ENCODE data around the gene PCNT. TPM values are rescaled to one million over a fixed set of nuclear protein-coding genes. Genes with fewer than 3 reads are reported as not detected.

PCNT gene
- total and polyA plus RNA-seq, 2 of the 4 experiments (the other 2 are of a cell fraction), result 10.0 to 19.4 TPM

GRCh38 chr21:46393941-46394594, 70.1 kb downstream of the PCNT start:
- 91% methylated on average over 18 of the region's 27 CpGs; no CpG with 5 or more reads in 1 of the 2 experiments for WGBS, 2 experiments (ENCODE audit: extremely low coverage in 2 of 2, insufficient read length in 1 of 2)
- TF ChIP-seq CEBPB (IDR thresholded peaks at IDR 0.05; ENCODE audit: low read depth, low read length) (no peak), NFE2L2 (IDR thresholded peaks at IDR 0.05; ENCODE audit: low read depth, low read length) (no peak), USF2 (IDR thresholded peaks at IDR 0.05; ENCODE audit: low read depth, low read length) (no peak), RAD21 (IDR thresholded peaks at IDR 0.05; ENCODE audit: low read length) (no peak), SMC3 (IDR thresholded peaks at IDR 0.05; ENCODE audit: low read depth, low read length) (no peak), BHLHE40 (IDR thresholded peaks at IDR 0.05; ENCODE audit: low read depth, low read length) (no peak), POLR2A (IDR thresholded peaks at IDR 0.05; ENCODE audit: low read depth, low read length) (no peak), ELK1 (IDR thresholded peaks at IDR 0.05; ENCODE audit: borderline replicate concordance, low read depth, low read length) (no peak), CHD1 (IDR thresholded peaks at IDR 0.05; ENCODE audit: low read depth, low read length) (no peak), MXI1 (IDR thresholded peaks at IDR 0.05; ENCODE audit: borderline replicate concordance, low read depth, low read length) (no peak), MAZ (IDR thresholded peaks at IDR 0.05; ENCODE audit: borderline replicate concordance, low read depth, low read length) (no peak), RCOR1 (IDR thresholded peaks at IDR 0.05; ENCODE audit: insufficient replicate concordance, low read length) (no peak), CTCF (conservative IDR thresholded peaks at IDR 0.05; ENCODE audit: low read depth, low read length) (no peak), MAFK (IDR thresholded peaks at IDR 0.05; ENCODE audit: low read depth, low read length) (no peak)
- Histone ChIP-seq H4K5ac (ENCODE audit: low read depth, low read length) (no peak overlapping the region), H2BK120ac (ENCODE audit: low read depth, low read length) (no peak overlapping the region), H4K8ac (ENCODE audit: low read depth in 2 of 2, low read length in 2 of 2) (no peak overlapping the region), H4K20me1 (ENCODE audit: insufficient read depth, low read length) (no peaks in the 10 kb centered on the region), H4K91ac (ENCODE audit: insufficient read depth, low read depth, low read length) (no peak overlapping the region), H2AFZ (replicated peaks; ENCODE audit: low read length, poor library complexity) (no peak overlapping the region), H3K4me1 (ENCODE audit: control insufficient read depth, insufficient read depth, low read length) (no peaks in the 10 kb centered on the region), H3K4me2 (ENCODE audit: low read depth, low read length) (no peak overlapping the region), H2AK5ac (ENCODE audit: low read depth, low read length) (no peak overlapping the region), H3K23ac (ENCODE audit: low read depth, low read length) (no peak overlapping the region), H3K14ac (replicated peaks; ENCODE audit: low read depth, low read length) (no peak overlapping the region), H3K9me3 (ENCODE audit: control insufficient read depth, insufficient read depth, low read length) (no peaks in the 10 kb centered on the region), H3K18ac (ENCODE audit: low read depth, low read length) (no peak overlapping the region), H2BK15ac (ENCODE audit: low read depth, low read length) (no peak overlapping the region), H3K4ac (ENCODE audit: low read depth, low read length) (no peak overlapping the region), H2AK9ac (replicated peaks; ENCODE audit: low read depth, low read length, poor library complexity) (no peak overlapping the region), H3K27me3 (ENCODE audit: control insufficient read depth, insufficient read depth, low read length) (no peaks in the 10 kb centered on the region), H3K9ac (ENCODE audit: low read depth, low read length) (no peak overlapping the region), H3K56ac (ENCODE audit: extremely low read depth, insufficient read depth, low read length) (no peak overlapping the region), H3K27ac (ENCODE audit: insufficient read depth, low read length) (no peak overlapping the region), H3K36me3 (ENCODE audit: control insufficient read depth, insufficient read depth, low read length) (peaks cover 45% of the 10 kb centered on the region), H3K79me1 (ENCODE audit: low read depth in 1 of 2, low read length in 2 of 2) (peaks cover 7 to 9% of the 10 kb centered on the region in 2 experiments; a peak in 3 of 4 replicates), H3K4me3 (ENCODE audit: insufficient read depth, low read depth, low read length) (no peak overlapping the region), H2BK20ac (ENCODE audit: low read depth, low read length) (no peak overlapping the region), H2BK5ac (ENCODE audit: low read depth, low read length, poor library complexity, severe bottlenecking) (no peak overlapping the region), H3K9me1 (ENCODE audit: insufficient read depth, low read length) (no peaks in the 10 kb centered on the region)
- dilution Hi-C loops (cut with HindIII; ENCODE audit: low sequenced_read_pairs, unreplicated experiment) (no loop called here), in situ Hi-C loops (cut with MboI; ENCODE audit: low sequenced_read_pairs) (no loop called here), intact Hi-C loops (cut with micrococcal nuclease) (no loop called here)
- DNase-seq (no peak), ATAC-seq (ENCODE audit: low read depth) (no peak)
- ChIA-PET POLR2A (ENCODE audit: unreplicated experiment) (no interaction called here), CTCF (no interaction called here)
- BruUV-seq (replicated peaks), result no TSS peak
